ENCODE data around the gene BANF2. TPM values are rescaled to one million over a fixed set of nuclear protein-coding genes. Genes with fewer than 3 reads are reported as not detected.

BANF2 gene
- 13.3 and 21.1 TPM in 2 replicates for polyA plus RNA-seq

GRCh38 chr20:17699931-17700351 lies at the start of gene BANF2:
Gene BANF2, plus strand, starts transcription at chr20:17699966. Its CDS starts 25,060 bp downstream, at chr20:17725026.

GRCh38 chr20:17682103-17682888 lies 17.5 kb upstream of the BANF2 start, which contains the start of gene RRBP1:
Gene RRBP1, minus strand, starts transcription at chr20:17682242. Its CDS starts 21,735 bp downstream, at chr20:17660507.

Other genes starting within 250 kb of the BANF2 start
- 0.38 and 2.1 TPM in 2 replicates for gene BFSP1, start 168.6 kb upstream of the BANF2 start, polyA plus RNA-seq
- gene DSTN, start 129.9 kb upstream of the BANF2 start, polyA plus RNA-seq, result 787 and 840 TPM in 2 replicates
- 8.3 and 21.9 TPM in 2 replicates for gene RRBP1, start 17.7 kb upstream of the BANF2 start, polyA plus RNA-seq

Measured in Purkinje cell (primary cell).